HG03439 (cell line): ENCODE results near the gene BSND.

Experiments
- ATAC-seq: cut with Tn5 transposase; IDR thresholded peaks from one replicate; pipeline ENCODE4 v1.9.1; 2021; ENCODE audit warnings: mild to moderate bottlenecking, moderate library complexity; ENCODE audit not compliant: unreplicated experiment

Gene BSND

DNA sequence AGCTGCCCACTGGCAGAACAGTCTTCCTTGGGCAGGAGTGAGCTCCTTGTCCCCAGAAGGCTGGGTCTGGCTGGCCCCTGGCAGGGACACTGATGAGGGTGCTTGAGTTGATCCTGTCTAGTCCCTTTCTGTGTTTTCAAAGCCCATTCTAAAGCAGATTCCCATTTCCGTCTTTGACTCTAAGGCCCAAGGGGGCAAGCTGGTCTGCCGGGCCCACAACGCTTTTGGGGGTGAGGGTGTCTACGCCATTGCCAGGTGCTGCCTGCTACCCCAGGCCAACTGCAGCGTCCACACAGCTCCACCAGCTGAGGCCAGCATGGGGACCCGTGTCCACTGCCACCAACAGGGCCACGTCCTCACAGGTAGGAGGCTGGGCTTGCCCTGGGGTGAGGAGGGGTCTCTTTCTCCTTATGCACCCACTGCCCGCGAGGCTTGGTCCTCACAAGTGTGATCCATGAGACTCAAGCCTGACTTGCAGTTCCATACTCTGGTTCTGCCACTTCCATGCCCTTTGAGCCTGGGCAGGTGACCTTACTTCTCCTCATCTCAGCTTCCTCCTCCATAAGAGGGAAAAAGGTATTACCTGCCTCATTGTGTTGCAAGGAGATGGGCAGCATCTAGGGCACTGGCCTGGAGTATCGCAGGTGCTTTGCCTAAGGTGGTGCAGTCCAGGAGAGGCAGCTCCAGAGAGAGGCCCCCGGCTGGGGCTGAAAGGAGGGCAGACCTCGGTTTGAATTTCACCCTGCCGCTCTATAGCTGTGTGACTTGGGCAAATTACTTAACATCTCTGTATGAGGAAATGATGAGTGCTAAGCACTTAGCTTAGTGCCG is 60.8 kb downstream of the BSND start:
- no peak for ATAC-seq

DNA sequence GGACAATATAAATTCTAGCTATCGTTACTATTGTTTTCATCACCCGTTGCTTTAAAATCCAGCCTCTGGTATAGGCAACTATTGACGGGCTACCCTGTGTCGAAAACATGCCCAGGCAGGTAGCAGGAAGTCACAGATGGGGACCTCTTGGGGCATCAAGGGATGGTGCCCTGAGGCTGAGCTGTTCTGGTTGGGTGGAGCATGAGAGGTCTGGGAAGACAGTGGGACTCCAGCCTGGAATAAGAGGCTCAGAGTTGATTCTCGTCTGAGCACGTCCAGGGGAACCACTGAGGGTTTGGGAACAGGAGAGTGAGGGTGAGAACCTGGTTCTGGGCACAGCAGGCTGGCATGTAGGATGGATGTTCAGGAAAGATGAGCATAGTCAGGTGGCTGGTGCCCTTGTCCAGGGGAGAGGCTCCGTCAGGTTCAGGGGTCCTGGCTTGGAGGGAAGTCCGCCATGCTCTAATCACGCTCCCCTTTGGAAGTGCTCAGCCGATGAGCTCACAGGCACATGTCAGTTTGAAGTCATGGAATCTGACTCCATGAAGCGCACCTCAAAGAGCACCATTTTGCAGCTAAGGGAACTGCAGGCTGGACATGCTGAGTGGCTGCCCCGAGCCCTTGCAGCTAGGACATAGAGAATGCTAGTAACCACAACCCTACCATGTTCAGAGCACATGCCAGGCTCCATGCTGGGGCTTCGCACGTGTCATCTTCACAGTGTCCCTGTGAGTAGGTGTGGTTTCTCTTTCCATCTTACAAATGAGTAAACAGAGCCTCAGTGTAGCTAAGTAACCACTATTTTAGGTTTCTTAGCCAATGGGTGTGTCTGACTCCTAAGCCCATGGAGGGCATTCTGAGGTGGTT is 61.6 kb downstream of the BSND start:
- no peak for ATAC-seq

DNA sequence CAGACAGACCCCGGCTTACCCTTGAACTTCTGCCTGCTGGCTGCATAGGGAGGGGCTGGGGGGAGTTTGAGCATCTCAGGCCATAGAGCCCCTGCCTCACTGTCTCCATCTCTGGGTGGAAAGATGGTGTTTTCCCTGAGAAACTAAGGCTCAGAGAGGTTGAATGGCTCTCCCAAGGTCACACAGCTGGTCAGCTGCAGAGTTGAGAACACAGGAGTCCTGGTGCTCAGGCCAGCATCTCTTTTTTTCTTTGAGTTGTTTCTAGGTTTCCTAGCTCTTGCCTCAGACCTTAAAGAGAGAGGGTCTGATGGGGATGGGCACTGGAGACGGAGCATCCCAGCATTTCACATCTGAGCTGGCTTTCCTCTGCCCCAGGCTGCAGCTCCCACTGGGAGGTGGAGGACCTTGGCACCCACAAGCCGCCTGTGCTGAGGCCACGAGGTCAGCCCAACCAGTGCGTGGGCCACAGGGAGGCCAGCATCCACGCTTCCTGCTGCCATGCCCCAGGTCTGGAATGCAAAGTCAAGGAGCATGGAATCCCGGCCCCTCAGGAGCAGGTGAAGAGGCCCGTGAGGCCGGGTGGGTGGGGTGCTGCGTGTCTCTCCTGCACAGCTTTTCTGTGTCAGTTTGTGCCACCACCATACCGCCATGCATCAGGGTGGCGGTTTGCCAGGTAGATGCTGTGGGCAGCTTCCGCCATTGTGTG is 62.4 kb downstream of the BSND start:
- ATAC-seq = no peak
